C4-2B (cell line): ENCODE results near the gene MKNK1.

Experiments
- CTCF ChIP-seq: fragments of 450-650 bp; conservative IDR thresholded peaks from 2 replicates; pipeline ENCODE4 v1.5.1; 2017; ENCODE audit warnings: mild to moderate bottlenecking
- ZFX ChIP-seq: fragments of 450-650 bp; IDR thresholded peaks from 2 replicates; pipeline ENCODE4 v1.6.1; 2017

- TF ChIP-seq CTCF (no peak), ZFX (no peak)
Measured at GRCh38 chr1:46607345-46608130, 3.5 kb upstream of the MKNK1 start.
